Natural killer cell (primary cell): ENCODE measurements around the gene CDKAL1. TPM values are rescaled to one million over a fixed set of nuclear protein-coding genes. Genes with fewer than 3 reads are reported as not detected.

Experiments
- ATAC-seq, 3 donors: fragments of 150-1000 bp in 2 of 3; fragments of 200-7000 bp in 1 of 3; cut with Tn5 transposase; 1 replicate in 1 of 3; 2 replicates in 2 of 3; pipeline ENCODE4 v1.10.0; 2021; ENCODE audit warnings: mild to moderate bottlenecking in 2 of 3, moderate library complexity in 2 of 3
- DNase-seq, 2 donors: peaks; one replicate each; pipeline versions ENCODE4 v3.0.0 to v3.0.0-alpha.2; 2013 to 2021; ENCODE audit warnings: mixed read lengths in 1 of 2
- H3K27ac ChIP-seq: one replicate; pipeline ENCODE4 v1.5.1; 2013; ENCODE audit warnings: mild to moderate bottlenecking, low read length
- H3K27me3 ChIP-seq: one replicate; pipeline ENCODE4 v1.6.1; 2013; ENCODE audit warnings: low read length; ENCODE audit not compliant: control insufficient read depth, insufficient read depth
- H3K36me3 ChIP-seq: one replicate; pipeline ENCODE4 v1.6.1; 2013; ENCODE audit warnings: low read length; ENCODE audit not compliant: control insufficient read depth, insufficient read depth
- H3K4me1 ChIP-seq: one replicate; pipeline ENCODE4 v1.6.1; 2013; ENCODE audit warnings: low read length; ENCODE audit not compliant: control insufficient read depth, insufficient read depth
- H3K4me3 ChIP-seq: one replicate; pipeline ENCODE4 v1.5.1; 2013; ENCODE audit warnings: low read length
- H3K9me3 ChIP-seq: one replicate; pipeline ENCODE4 v1.6.1; 2013; ENCODE audit warnings: low read length; ENCODE audit not compliant: control insufficient read depth, insufficient read depth
- H3K27ac Mint-ChIP-seq, 2 donors: one replicate each; pipeline ENCODE4 v1.8.0; 2022; ENCODE audit warnings: mild to moderate bottlenecking in 2 of 2, mixed read lengths in 2 of 2, moderate library complexity in 1 of 2
- H3K27me3 Mint-ChIP-seq, 2 donors: one replicate each; pipeline ENCODE4 v1.8.0; 2022; ENCODE audit warnings: low read depth in 2 of 2, mixed read lengths in 2 of 2
- H3K36me3 Mint-ChIP-seq: one replicate; pipeline ENCODE4 v1.8.0; 2022; ENCODE audit warnings: mixed read lengths
- H3K4me1 Mint-ChIP-seq, 2 donors: one replicate each; pipeline ENCODE4 v1.8.0; 2022; ENCODE audit warnings: mixed read lengths in 2 of 2
- H3K4me3 Mint-ChIP-seq: one replicate; pipeline ENCODE4 v1.8.0; 2022; ENCODE audit warnings: mild to moderate bottlenecking, moderate library complexity, mixed read lengths
- H3K9me3 Mint-ChIP-seq, 2 donors: one replicate each; pipeline ENCODE4 v1.8.0; 2022; ENCODE audit warnings: mixed read lengths in 2 of 2
- CTCF ChIP-seq: fragments of 200-600 bp; IDR thresholded peaks from one replicate; pipeline ENCODE4 v1.8.0; 2022; ENCODE audit warnings: antibody characterized with exemption
- WGBS: methylation state at CpG from one replicate; pipeline ENCODE4 v1.1.7; 2013; ENCODE audit warnings: missing lambda C conversion rate; ENCODE audit not compliant: insufficient coverage; 5-methylcytosine and 5-hydroxymethylcytosine counted together
- intact Hi-C: fragments of 100-400 bp; cut with micrococcal nuclease; formaldehyde crosslinking; loops from one replicate; pipeline ENCODE4 v1.14.2; 2022
- total RNA-seq, 4 donors: library from RNA; stranded (reverse); fragments of 120-200 nt in 1 of 4; gene quantifications; one replicate each; pipeline versions ENCODE4 v1.2.3 to v1.2.4, GENCODE V29; 2013 to 2022

Gene CDKAL1
- total RNA-seq, 3 donors from 2014 or later (not counting 1 experiment from before 2014, with no cell fraction given), result 26.0 to 32.8 (median 28.9) TPM

- intact Hi-C loops, result no loop called here
- no peak overlapping the region for H3K27ac Mint-ChIP-seq
Measured at GRCh38 chr6:21144928-21145327, 610.7 kb downstream of the CDKAL1 start.

DNA sequence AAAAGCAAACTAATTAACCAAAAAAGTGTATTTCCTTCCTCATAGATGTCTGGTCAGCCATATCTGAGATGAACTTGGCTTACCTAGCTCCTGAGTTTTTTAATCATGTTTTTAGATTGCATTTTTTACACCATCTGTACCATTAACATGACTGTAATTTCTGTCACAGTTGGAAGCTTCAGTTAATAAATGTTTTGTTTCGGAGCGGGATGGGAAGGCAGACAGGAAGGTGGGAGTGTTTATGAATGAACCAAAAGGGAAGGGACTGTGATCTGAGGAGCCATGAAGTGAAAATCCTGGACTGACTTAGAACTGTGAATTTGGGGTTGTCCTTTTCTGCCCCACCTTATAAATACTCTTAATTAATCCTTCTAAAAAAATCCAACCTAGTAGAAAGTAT, 613.7 kb downstream of the CDKAL1 start:
- no peak overlapping the region for H3K27ac ChIP-seq
- 97% methylated on average over 2 of the region's 2 CpGs for WGBS
- ATAC-seq, result no peak

More at GRCh38 chr6:21144928-21145327, 610.7 kb downstream of the CDKAL1 start:
- no peaks in the 10 kb centered on the region for H3K4me1 Mint-ChIP-seq
- H3K4me3 Mint-ChIP-seq, result no peak overlapping the region
- H3K36me3 Mint-ChIP-seq, result no peaks in the 10 kb centered on the region
- no peaks in the 10 kb centered on the region for H3K36me3 ChIP-seq
- no peaks in the 10 kb centered on the region for H3K27me3 ChIP-seq
- no peak overlapping the region for H3K4me3 ChIP-seq
- no peaks in the 10 kb centered on the region for H3K4me1 ChIP-seq
- no peaks in the 10 kb centered on the region for H3K9me3 ChIP-seq
- WGBS, result 96% methylated on average over 2 of the region's 2 CpGs
- H3K27ac ChIP-seq, result no peak overlapping the region
- no peaks in the 10 kb centered on the region for H3K27me3 Mint-ChIP-seq
- H3K9me3 Mint-ChIP-seq, result no peaks in the 10 kb centered on the region
- no peak for TF ChIP-seq CTCF
- DNase-seq (no peak), ATAC-seq (no peak)

DNA sequence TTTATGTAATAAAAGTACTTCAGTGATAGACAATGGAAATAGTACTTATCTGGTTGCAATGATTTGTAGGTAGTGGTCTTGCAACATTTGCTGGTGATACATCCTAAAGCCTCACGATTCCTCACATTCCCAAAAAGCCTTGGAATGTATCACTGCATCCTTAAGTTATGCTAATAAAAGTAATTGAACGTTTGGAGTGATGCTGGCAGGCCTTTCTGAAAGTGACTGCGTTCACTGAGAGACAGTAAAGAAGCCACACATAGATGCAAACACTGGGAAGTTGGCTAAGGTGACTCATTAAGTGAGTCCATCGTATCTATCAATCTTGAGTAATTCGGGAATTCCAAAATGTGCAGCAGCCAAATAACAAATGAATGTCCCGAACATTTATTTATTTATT, 615.2 kb downstream of the CDKAL1 start:
- H3K4me3 Mint-ChIP-seq, result no peak overlapping the region
- DNase-seq, result no peak
- no peaks in the 10 kb centered on the region for H3K27me3 Mint-ChIP-seq
- H3K4me1 ChIP-seq, result no peaks in the 10 kb centered on the region
- no peak for TF ChIP-seq CTCF
- H3K36me3 Mint-ChIP-seq, result no peaks in the 10 kb centered on the region
- intact Hi-C loops, result no loop called here
- WGBS, result 97% methylated on average over 6 of the region's 6 CpGs
- no peaks in the 10 kb centered on the region for H3K9me3 Mint-ChIP-seq
- H3K4me3 ChIP-seq, result no peak overlapping the region
- no peak for ATAC-seq
- H3K9me3 ChIP-seq, result no peaks in the 10 kb centered on the region
- H3K36me3 ChIP-seq, result no peaks in the 10 kb centered on the region
- H3K27ac ChIP-seq, result no peak overlapping the region
- no peaks in the 10 kb centered on the region for H3K27me3 ChIP-seq
- H3K4me1 Mint-ChIP-seq, result peaks cover 0 to 4% of the 10 kb centered on the region in 2 donors
- H3K27ac Mint-ChIP-seq, result no peak overlapping the region

More for the DNA sequence above, 613.7 kb downstream of the CDKAL1 start:
- H3K9me3 ChIP-seq, result no peaks in the 10 kb centered on the region
- Mint-ChIP-seq H3K4me1 (peaks cover 0 to 4% of the 10 kb centered on the region in 2 donors), H3K4me3 (no peak overlapping the region), H3K9me3 (no peaks in the 10 kb centered on the region), H3K36me3 (no peaks in the 10 kb centered on the region), H3K27me3 (no peaks in the 10 kb centered on the region), H3K27ac (no peak overlapping the region)
- no peaks in the 10 kb centered on the region for H3K27me3 ChIP-seq
- no peak for TF ChIP-seq CTCF
- no peaks in the 10 kb centered on the region for H3K36me3 ChIP-seq
- intact Hi-C loops, result no loop called here
- no peaks in the 10 kb centered on the region for H3K4me1 ChIP-seq
- DNase-seq, result no peak
- H3K4me3 ChIP-seq, result no peak overlapping the region

GRCh38 chr6:21150667-21151066, 616.4 kb downstream of the CDKAL1 start:
- no peaks in the 10 kb centered on the region for H3K27me3 ChIP-seq
- H3K4me3 ChIP-seq, result no peak overlapping the region
- Mint-ChIP-seq H3K4me1 (peaks cover 0 to 4% of the 10 kb centered on the region in 2 donors), H3K36me3 (no peaks in the 10 kb centered on the region), H3K27me3 (no peaks in the 10 kb centered on the region), H3K4me3 (no peak overlapping the region), H3K27ac (no peak overlapping the region), H3K9me3 (no peaks in the 10 kb centered on the region)
- H3K27ac ChIP-seq, result no peak overlapping the region
- no peak for ATAC-seq
- H3K4me1 ChIP-seq, result no peaks in the 10 kb centered on the region
- DNase-seq, result no peak
- no peaks in the 10 kb centered on the region for H3K36me3 ChIP-seq
- TF ChIP-seq CTCF, result no peak
- H3K9me3 ChIP-seq, result no peaks in the 10 kb centered on the region
- intact Hi-C loops, result no loop called here
- 86% methylated on average over 1 of the region's 1 CpG for WGBS
